ENCODE results near the gene VCP. TPM values are rescaled to one million over a fixed set of nuclear protein-coding genes. Genes with fewer than 3 reads are reported as not detected.

Gene VCP
- total RNA-seq, 1 experiment from 2014 or later: 170 TPM

- H2AFZ ChIP-seq (ENCODE audit: low read depth, low read length, poor library complexity, severe bottlenecking): no peak overlapping the region
- intact Hi-C loops (cut with micrococcal nuclease): loop anchor here (2.0 kb wide), 1 partner anchor 38 kb away; no protein-coding TSS in a partner anchor
- no TSS peak for BruUV-seq (replicated peaks)
- H3K9me3 ChIP-seq (ENCODE audit: control insufficient read depth in 1 of 2, insufficient read depth in 1 of 2, low read depth in 1 of 2, low read length in 2 of 2): no peaks in the 10 kb centered on the region
- RAD21 ChIA-PET (ENCODE audit: low non-redundant PET in 1 of 2, low total read pairs in 2 of 2, uncharacterized antibody in 2 of 2, unreplicated experiment in 2 of 2): no interaction called here
- peak overlapping the region; percentile 61 for H3K4me2 ChIP-seq (ENCODE audit: low read length)
- POLR2A ChIA-PET: no interaction called here
- DNase-seq (ENCODE audit: low read depth, low spot score) (no peak), ATAC-seq (no peak)
- peak overlapping the region; percentile 100 for H3K27ac ChIP-seq (ENCODE audit: low read depth, low read length)
- peaks cover 5 to 54% of the 10 kb centered on the region in 2 experiments; a peak in 2 of 4 replicates for H3K36me3 ChIP-seq (ENCODE audit: control insufficient read depth in 1 of 2, insufficient read depth in 2 of 2, low read length in 2 of 2)
- H3K27me3 ChIP-seq (ENCODE audit: insufficient read depth, low read length): no peaks in the 10 kb centered on the region
- H3K79me2 ChIP-seq (ENCODE audit: insufficient read depth, low read length): peaks cover 64% of the 10 kb centered on the region
- CTCF ChIA-PET: no interaction called here
- peaks cover 12 to 27% of the 10 kb centered on the region in 2 experiments for H3K4me1 ChIP-seq (ENCODE audit: control insufficient read depth in 1 of 2, insufficient read depth in 2 of 2, low read length in 2 of 2)
- H4K20me1 ChIP-seq (ENCODE audit: insufficient read depth): peaks cover 18% of the 10 kb centered on the region; the same call in 1 of the 2 replicates
- H3K9ac ChIP-seq (ENCODE audit: low read length): peak overlapping the region; percentile 45
- H3K9me2 ChIP-seq (ENCODE audit: insufficient read depth): no peaks in the 10 kb centered on the region
- H3K4me3 ChIP-seq (replicated peaks in 1 of 2; ENCODE audit: low read depth in 1 of 2, low read length in 2 of 2): peak overlapping the region; percentile 20 to 31
- TF ChIP-seq ZFX (IDR thresholded peaks at IDR 0.05): no peak
- TF ChIP-seq TCF7L2 (IDR thresholded peaks at IDR 0.05; ENCODE audit: borderline replicate concordance, extremely low read depth, insufficient read depth, insufficient read length): no peak
- no peak for TF ChIP-seq JUND (IDR thresholded peaks at IDR 0.05)
- no peak for TF ChIP-seq POLR2A (IDR thresholded peaks at IDR 0.05; ENCODE audit: borderline replicate concordance, extremely low read depth, insufficient read depth, insufficient read length)
- TF ChIP-seq ELF1 (IDR thresholded peaks at IDR 0.05; ENCODE audit: borderline replicate concordance, low read depth): no peak
- no peak for TF ChIP-seq YY1 (IDR thresholded peaks at IDR 0.05; ENCODE audit: extremely low read depth, insufficient replicate concordance, low read depth, low read length)
- no peak for TF ChIP-seq RAD21 (IDR thresholded peaks at IDR 0.05; ENCODE audit: low read depth)
- TF ChIP-seq POLR2AphosphoS5 (IDR thresholded peaks at IDR 0.05; ENCODE audit: low read depth, low read length): no peak
- TF ChIP-seq MAX (IDR thresholded peaks at IDR 0.05): no peak
- no peak for TF ChIP-seq CTCF (IDR thresholded peaks at IDR 0.05 in 2 of 3, conservative IDR thresholded peaks at IDR 0.05 in 1 of 3; ENCODE audit: borderline replicate concordance in 1 of 3, insufficient read depth in 1 of 3, low read depth in 2 of 3, low read length in 2 of 3)
- no peak for TF ChIP-seq SIN3A (IDR thresholded peaks at IDR 0.05; ENCODE audit: low read depth)
- TF ChIP-seq EZH2 (IDR thresholded peaks at IDR 0.05): no peak
- no peak for TF ChIP-seq EGR1 (IDR thresholded peaks at IDR 0.05; ENCODE audit: low read depth)
- no peak for TF ChIP-seq ZBTB33 (IDR thresholded peaks at IDR 0.05; ENCODE audit: extremely low read depth, insufficient replicate concordance, low read length)
- TF ChIP-seq ATF3 (IDR thresholded peaks at IDR 0.05): no peak
- TF ChIP-seq FOSL1 (IDR thresholded peaks at IDR 0.05; ENCODE audit: low read depth): no peak
- no peak for TF ChIP-seq REST (IDR thresholded peaks at IDR 0.05; ENCODE audit: low read depth)
- no peak for TF ChIP-seq EZH2phosphoT487 (IDR thresholded peaks at IDR 0.05; ENCODE audit: borderline replicate concordance)
Observed at GRCh38 chr9:35073279-35073612, 821 bp upstream of the VCP start.
